Natural killer cell (primary cell): ENCODE results near the gene VSIG8. TPM values are rescaled to one million over a fixed set of nuclear protein-coding genes. Genes with fewer than 3 reads are reported as not detected.

ENCODE experiments used
- ATAC-seq, 3 donors: fragments of 150-1000 bp in 2 of 3; fragments of 200-7000 bp in 1 of 3; cut with Tn5 transposase; 1 replicate in 1 of 3; 2 replicates in 2 of 3; pipeline ENCODE4 v1.10.0; 2021; ENCODE audit warnings: mild to moderate bottlenecking in 2 of 3, moderate library complexity in 2 of 3
- DNase-seq, 2 donors: peaks; one replicate each; pipeline versions ENCODE4 v3.0.0 to v3.0.0-alpha.2; 2013 to 2021; ENCODE audit warnings: mixed read lengths in 1 of 2
- H3K27ac ChIP-seq: one replicate; pipeline ENCODE4 v1.5.1; 2013; ENCODE audit warnings: mild to moderate bottlenecking, low read length
- H3K27me3 ChIP-seq: one replicate; pipeline ENCODE4 v1.6.1; 2013; ENCODE audit warnings: low read length; ENCODE audit not compliant: control insufficient read depth, insufficient read depth
- H3K36me3 ChIP-seq: one replicate; pipeline ENCODE4 v1.6.1; 2013; ENCODE audit warnings: low read length; ENCODE audit not compliant: control insufficient read depth, insufficient read depth
- H3K4me1 ChIP-seq: one replicate; pipeline ENCODE4 v1.6.1; 2013; ENCODE audit warnings: low read length; ENCODE audit not compliant: control insufficient read depth, insufficient read depth
- H3K4me3 ChIP-seq: one replicate; pipeline ENCODE4 v1.5.1; 2013; ENCODE audit warnings: low read length
- H3K9me3 ChIP-seq: one replicate; pipeline ENCODE4 v1.6.1; 2013; ENCODE audit warnings: low read length; ENCODE audit not compliant: control insufficient read depth, insufficient read depth
- H3K27ac Mint-ChIP-seq, 2 donors: one replicate each; pipeline ENCODE4 v1.8.0; 2022; ENCODE audit warnings: mild to moderate bottlenecking in 2 of 2, mixed read lengths in 2 of 2, moderate library complexity in 1 of 2
- H3K27me3 Mint-ChIP-seq, 2 donors: one replicate each; pipeline ENCODE4 v1.8.0; 2022; ENCODE audit warnings: low read depth in 2 of 2, mixed read lengths in 2 of 2
- H3K36me3 Mint-ChIP-seq: one replicate; pipeline ENCODE4 v1.8.0; 2022; ENCODE audit warnings: mixed read lengths
- H3K4me1 Mint-ChIP-seq, 2 donors: one replicate each; pipeline ENCODE4 v1.8.0; 2022; ENCODE audit warnings: mixed read lengths in 2 of 2
- H3K4me3 Mint-ChIP-seq: one replicate; pipeline ENCODE4 v1.8.0; 2022; ENCODE audit warnings: mild to moderate bottlenecking, moderate library complexity, mixed read lengths
- H3K9me3 Mint-ChIP-seq, 2 donors: one replicate each; pipeline ENCODE4 v1.8.0; 2022; ENCODE audit warnings: mixed read lengths in 2 of 2
- WGBS: methylation state at CpG from one replicate; pipeline ENCODE4 v1.1.7; 2013; ENCODE audit warnings: missing lambda C conversion rate; ENCODE audit not compliant: insufficient coverage; 5-methylcytosine and 5-hydroxymethylcytosine counted together
- intact Hi-C: fragments of 100-400 bp; cut with micrococcal nuclease; formaldehyde crosslinking; loops from one replicate; pipeline ENCODE4 v1.14.2; 2022
- total RNA-seq, 4 donors: library from RNA; stranded (reverse); fragments of 120-200 nt in 1 of 4; gene quantifications; one replicate each; pipeline versions ENCODE4 v1.2.3 to v1.2.4, GENCODE V29; 2013 to 2022
- TF ChIP-seq, protein P1 (sequence below): fragments of 200-600 bp; IDR thresholded peaks from one replicate; pipeline ENCODE4 v1.8.0; 2022; ENCODE audit warnings: antibody characterized with exemption

The VSIG8 gene
- total RNA-seq, 3 donors from 2014 or later (not counting 1 experiment from before 2014, with no cell fraction given) = not detected

DNA sequence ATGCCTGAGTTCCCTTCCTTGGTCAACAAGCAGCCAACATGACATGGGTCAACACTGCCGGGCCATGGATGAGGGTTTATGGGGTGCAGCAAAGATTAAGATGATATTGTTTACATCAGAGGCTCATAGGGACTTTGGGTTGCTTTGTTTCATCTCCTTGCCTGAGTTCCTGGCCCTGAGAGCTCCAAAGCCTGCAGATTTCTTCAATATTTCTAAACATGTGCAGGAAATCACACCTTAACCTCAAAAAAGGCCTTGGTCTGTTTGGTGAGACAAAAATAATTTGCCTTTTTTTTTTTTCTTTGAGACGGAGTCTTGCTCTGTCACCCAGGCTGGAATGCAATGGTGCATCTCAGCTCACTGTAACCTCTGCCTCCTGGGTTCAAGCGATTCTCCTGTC, 34.9 kb downstream of the VSIG8 start:
- Mint-ChIP-seq H3K9me3 (peaks cover 5 to 6% of the 10 kb centered on the region in 2 donors), H3K4me1 (peaks cover 75 to 83% of the 10 kb centered on the region in 2 donors), H3K27ac (peak overlapping the region; percentile 90 to 92), H3K27me3 (peaks cover 20 to 24% of the 10 kb centered on the region in 2 donors), H3K36me3 (peaks cover 10% of the 10 kb centered on the region), H3K4me3 (peak overlapping the region; percentile 62)
- ATAC-seq (peak in 2 of 3 donors; percentile 24 to 25), DNase-seq (peak in 1 of 2 donors; percentile 72)
- 35% methylated on average over 2 of the region's 3 CpGs for WGBS
- no peak overlapping the region for H3K4me3 ChIP-seq
- no peaks in the 10 kb centered on the region for H3K36me3 ChIP-seq
- H3K27me3 ChIP-seq = no peaks in the 10 kb centered on the region
- peaks cover 78% of the 10 kb centered on the region for H3K4me1 ChIP-seq
- TF ChIP-seq, protein P1, sequence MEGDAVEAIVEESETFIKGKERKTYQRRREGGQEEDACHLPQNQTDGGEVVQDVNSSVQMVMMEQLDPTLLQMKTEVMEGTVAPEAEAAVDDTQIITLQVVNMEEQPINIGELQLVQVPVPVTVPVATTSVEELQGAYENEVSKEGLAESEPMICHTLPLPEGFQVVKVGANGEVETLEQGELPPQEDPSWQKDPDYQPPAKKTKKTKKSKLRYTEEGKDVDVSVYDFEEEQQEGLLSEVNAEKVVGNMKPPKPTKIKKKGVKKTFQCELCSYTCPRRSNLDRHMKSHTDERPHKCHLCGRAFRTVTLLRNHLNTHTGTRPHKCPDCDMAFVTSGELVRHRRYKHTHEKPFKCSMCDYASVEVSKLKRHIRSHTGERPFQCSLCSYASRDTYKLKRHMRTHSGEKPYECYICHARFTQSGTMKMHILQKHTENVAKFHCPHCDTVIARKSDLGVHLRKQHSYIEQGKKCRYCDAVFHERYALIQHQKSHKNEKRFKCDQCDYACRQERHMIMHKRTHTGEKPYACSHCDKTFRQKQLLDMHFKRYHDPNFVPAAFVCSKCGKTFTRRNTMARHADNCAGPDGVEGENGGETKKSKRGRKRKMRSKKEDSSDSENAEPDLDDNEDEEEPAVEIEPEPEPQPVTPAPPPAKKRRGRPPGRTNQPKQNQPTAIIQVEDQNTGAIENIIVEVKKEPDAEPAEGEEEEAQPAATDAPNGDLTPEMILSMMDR = no peak
- intact Hi-C loops = loop anchor here (2.0 to 10.0 kb wide), 2 partner anchors 27 to 1247 kb away; no protein-coding TSS in a partner anchor
- peaks cover 24% of the 10 kb centered on the region for H3K9me3 ChIP-seq
- peak overlapping the region; percentile 42 for H3K27ac ChIP-seq

DNA sequence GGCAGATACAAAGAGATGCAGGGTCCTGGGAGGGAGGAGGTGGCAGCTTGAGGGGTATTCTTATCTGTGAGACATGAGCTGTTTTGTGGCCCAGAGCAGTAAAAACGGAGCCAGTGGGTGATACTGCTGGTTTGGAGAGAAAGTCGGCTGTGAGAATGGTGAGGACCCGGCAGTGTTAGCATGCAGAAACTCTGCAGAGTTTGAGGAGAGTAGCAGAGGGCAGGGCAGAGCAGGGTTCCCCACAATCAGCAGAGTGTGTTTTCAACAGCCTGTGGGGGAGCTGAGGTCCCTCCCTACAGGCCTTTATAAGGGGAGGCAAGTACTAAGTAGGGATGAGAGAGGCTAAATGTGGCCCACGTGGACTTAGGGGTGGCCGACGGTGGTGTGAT, 35.4 kb downstream of the VSIG8 start:
- H3K4me3 ChIP-seq = peak overlapping the region; percentile 3
- TF ChIP-seq, protein P1 = no peak
- WGBS = 58% methylated on average over 6 of the region's 6 CpGs
- no peaks in the 10 kb centered on the region for H3K27me3 ChIP-seq
- intact Hi-C loops = loop anchor here (2.0 to 10.0 kb wide), 2 partner anchors 26 to 1248 kb away; no protein-coding TSS in a partner anchor
- H3K4me1 ChIP-seq = peaks cover 81% of the 10 kb centered on the region
- H3K4me1 Mint-ChIP-seq = peaks cover 80 to 87% of the 10 kb centered on the region in 2 donors
- H3K27ac Mint-ChIP-seq = peak overlapping the region; percentile 90 to 92
- peaks cover 20 to 25% of the 10 kb centered on the region in 2 donors for H3K27me3 Mint-ChIP-seq
- peaks cover 10% of the 10 kb centered on the region for H3K36me3 Mint-ChIP-seq
- peaks cover 24% of the 10 kb centered on the region for H3K9me3 ChIP-seq
- peaks cover 5 to 6% of the 10 kb centered on the region in 2 donors for H3K9me3 Mint-ChIP-seq
- H3K36me3 ChIP-seq = no peaks in the 10 kb centered on the region
- H3K4me3 Mint-ChIP-seq = peak overlapping the region; percentile 62
- DNase-seq (peak; percentile 23 to 47), ATAC-seq (peak; percentile 54 to 60 (median 59))
- peak overlapping the region; percentile 42 for H3K27ac ChIP-seq

DNA sequence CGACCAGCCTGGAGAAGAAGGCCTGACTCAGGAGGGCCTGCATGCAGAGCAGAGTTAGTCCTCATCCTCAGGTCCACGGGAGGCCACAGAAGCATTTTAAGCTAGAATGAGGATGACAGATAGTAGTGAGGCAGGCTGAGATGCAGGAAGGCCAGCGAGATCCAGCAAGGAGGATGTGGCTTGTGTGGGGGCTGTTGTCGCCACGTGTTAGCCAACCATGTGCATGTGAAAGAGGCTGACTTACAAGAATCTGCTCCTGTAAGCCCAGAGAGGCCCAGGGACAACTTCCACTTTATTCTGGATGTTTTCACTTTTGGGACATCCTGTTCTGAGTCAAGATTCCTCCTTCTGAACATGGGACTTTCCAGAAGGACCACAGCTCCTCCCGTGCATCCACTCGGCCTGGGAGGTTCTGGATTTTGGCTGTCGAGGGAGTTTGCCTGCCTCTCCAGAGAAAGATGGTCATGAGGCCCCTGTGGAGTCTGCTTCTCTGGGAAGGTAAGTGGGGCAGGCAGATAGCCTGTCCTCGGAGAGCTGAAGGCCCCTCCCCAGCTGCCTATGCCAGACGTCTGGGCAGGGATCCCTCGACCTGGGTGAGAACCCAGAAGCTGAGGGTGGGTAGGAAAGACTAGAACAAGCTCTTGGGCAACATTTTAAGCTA, 35.9 kb downstream of the VSIG8 start, which contains the start of gene SLAMF8:
SLAMF8 (plus strand) TSS at position 433 of the 661 bp plus-strand sequence; CDS start at position 459, 26 bp downstream.
- Histone ChIP-seq H3K4me1 (peaks cover 86% of the 10 kb centered on the region), H3K27me3 (no peaks in the 10 kb centered on the region), H3K36me3 (no peaks in the 10 kb centered on the region), H3K9me3 (peaks cover 24% of the 10 kb centered on the region), H3K4me3 (peak within 1 kb of the TSS; percentile 3), H3K27ac (peak within 1 kb of the TSS; percentile 42)
- peak within 1 kb of the TSS; percentile 62 for H3K4me3 Mint-ChIP-seq
- TF ChIP-seq, protein P1 = no peak
- H3K27ac Mint-ChIP-seq = peak within 1 kb of the TSS; percentile 90 to 92
- intact Hi-C loops = loop anchor here (2.0 to 10.0 kb wide), 2 partner anchors 26 to 1248 kb away; no protein-coding TSS in a partner anchor
- 30% methylated on average over 11 of the region's 11 CpGs for WGBS
- H3K27me3 Mint-ChIP-seq = peaks cover 20 to 24% of the 10 kb centered on the region in 2 donors
- peak; percentile 78 to 87 (median 85) for ATAC-seq
- peak; percentile 80 to 81 for DNase-seq
- peaks cover 85 to 92% of the 10 kb centered on the region in 2 donors for H3K4me1 Mint-ChIP-seq
- peaks cover 10% of the 10 kb centered on the region for H3K36me3 Mint-ChIP-seq
- peaks cover 5 to 6% of the 10 kb centered on the region in 2 donors for H3K9me3 Mint-ChIP-seq
